Transverse colon (tissue), 4 donors: ENCODE results near the gene TTYH3. TPM values are rescaled to one million over a fixed set of nuclear protein-coding genes. Genes with fewer than 3 reads are reported as not detected.

ENCODE experiments used
- DNase-seq: peaks from one replicate; pipeline ENCODE4 v3.0.0-alpha.2; 2019
- H3K27ac ChIP-seq, 4 donors: fragments of 200-600 bp; sonication (generic); 2 replicates each; pipeline ENCODE4 v1.5.1; 2016 to 2018; ENCODE audit warnings: inconsistent platforms in 4 of 4
- H3K27me3 ChIP-seq: fragments of 200-600 bp; sonication (generic); 2 replicates; pipeline ENCODE4 v1.5.1; 2017; ENCODE audit warnings: inconsistent platforms
- H3K36me3 ChIP-seq, 4 donors: fragments of 200-600 bp; sonication (generic); 2 replicates each; pipeline ENCODE4 v1.5.1; 2017 to 2019; ENCODE audit warnings: inconsistent platforms in 4 of 4
- H3K4me1 ChIP-seq, 4 donors: fragments of 200-600 bp; sonication (generic); 2 replicates each; pipeline ENCODE4 v1.5.1; 2017 to 2020; ENCODE audit warnings: inconsistent platforms in 4 of 4
- H3K4me3 ChIP-seq, 4 donors: fragments of 200-600 bp; sonication (generic); 1 replicate in 1 of 4; 2 replicates in 3 of 4; pipeline versions ENCODE4 v1.5.1 to v1.6.1; 2017 to 2019; ENCODE audit warnings: inconsistent platforms in 4 of 4
- H3K9me3 ChIP-seq, 2 donors: fragments of 200-600 bp; sonication (generic); 2 replicates each; pipeline ENCODE4 v1.5.1; 2017 to 2019; ENCODE audit warnings: inconsistent platforms in 2 of 2
- CTCF ChIP-seq, 5 experiments: fragments of 200-600 bp in 3 of 5; fragments of 450-650 bp in 2 of 5; sonication (generic) in 3 of 5; IDR thresholded peaks; 1 replicate in 2 of 5; 2 replicates in 3 of 5; pipeline ENCODE4 v1.5.1; 2016 to 2017; ENCODE audit warnings: antibody characterized with exemption in 5 of 5, inconsistent platforms in 3 of 5, mild to moderate bottlenecking in 2 of 5, moderate library complexity in 1 of 5
- EP300 ChIP-seq: sonication (generic); formaldehyde crosslinking; IDR thresholded peaks from one replicate; pipeline ENCODE4 v1.6.1; 2017; ENCODE audit warnings: antibody characterized with exemption, low read depth
- POLR2A ChIP-seq: fragments of 450-650 bp; IDR thresholded peaks from one replicate; pipeline ENCODE4 v1.6.1; 2016; ENCODE audit warnings: antibody characterized with exemption, mild to moderate bottlenecking, moderate library complexity
- POLR2AphosphoS5 ChIP-seq, 3 donors: sonication (generic); formaldehyde crosslinking; IDR thresholded peaks; one replicate each; pipeline ENCODE4 v1.6.1; 2016; ENCODE audit warnings: antibody characterized with exemption in 3 of 3
- WGBS, 2 donors: methylation state at CpG; one replicate each; pipeline ENCODE4 v1.1.5; 2018; ENCODE audit warnings: low coverage in 1 of 2; 5-methylcytosine and 5-hydroxymethylcytosine counted together
- in situ Hi-C, 4 donors: fragments of 200-750 bp; cut with MboI; loops; one replicate each; pipeline versions ENCODE4 v1.15.0 to v1.15.1; 2017; ENCODE audit warnings: low sequenced_read_pairs in 3 of 4, low pct_ligation_motif_present in 1 of 4, low pct_unique_long_range_greater_than_20kb in 1 of 4
- intact Hi-C: fragments of 100-400 bp; cut with DNase I; formaldehyde crosslinking; loops from one replicate; pipeline ENCODE4 v1.15.1; 2023; ENCODE audit warnings: low total_unique reads
- total RNA-seq, 4 donors: library from RNA; depleted of rRNA; stranded (reverse); fragments of >200 nt; gene quantifications; one replicate each; pipeline ENCODE4 v1.1.0, GENCODE V29; 2016

The TTYH3 gene
- total RNA-seq, 4 donors from 2014 or later = 11.2 to 43.6 (median 23.0) TPM

- H3K4me1 ChIP-seq = no peaks in the 10 kb centered on the region
- 87% methylated on average over 24 of the region's 27 CpGs; no CpG with 5 or more reads in 1 of the 2 donors for WGBS, 2 donors
- H3K4me3 ChIP-seq = no peak overlapping the region
- H3K27me3 ChIP-seq = no peaks in the 10 kb centered on the region
- peaks cover 0 to 30% (median 13%) of the 10 kb centered on the region in 4 donors for H3K36me3 ChIP-seq
- TF ChIP-seq POLR2A = no peak
- no peak for TF ChIP-seq POLR2AphosphoS5 (IDR thresholded peaks at IDR 0.05)
- TF ChIP-seq EP300 = no peak
- no peak for TF ChIP-seq CTCF (IDR thresholded peaks at IDR 0.05)
- H3K9me3 ChIP-seq = no peaks in the 10 kb centered on the region
- DNase-seq = no peak
- in situ Hi-C loops = no loop called here
- intact Hi-C loops = no loop called here
- H3K27ac ChIP-seq = no peak overlapping the region
These were observed 36.4 kb upstream of the TTYH3 start for GRCh38 chr7:2595258-2595860.

GRCh38 chr7:2596464-2597272 is 35.1 kb upstream of the TTYH3 start:
- no peak for DNase-seq
- WGBS, 2 donors = 90 to 93% methylated on average over 7 to 22 of the region's 22 CpGs
- TF ChIP-seq POLR2A (no peak), EP300 (no peak), POLR2AphosphoS5 (IDR thresholded peaks at IDR 0.05) (no peak), CTCF (IDR thresholded peaks at IDR 0.05) (no peak)
- H3K9me3 ChIP-seq = no peaks in the 10 kb centered on the region
- no peaks in the 10 kb centered on the region for H3K4me1 ChIP-seq
- no peak overlapping the region for H3K4me3 ChIP-seq
- H3K27ac ChIP-seq = no peak overlapping the region
- peaks cover 0 to 30% (median 13%) of the 10 kb centered on the region in 4 donors for H3K36me3 ChIP-seq
- in situ Hi-C loops = no loop called here
- H3K27me3 ChIP-seq = no peaks in the 10 kb centered on the region
- intact Hi-C loops = no loop called here

- H3K36me3 ChIP-seq = peaks cover 0 to 26% (median 13%) of the 10 kb centered on the region in 4 donors
- in situ Hi-C loops = no loop called here
These were observed 34.5 kb upstream of the TTYH3 start for GRCh38 chr7:2597273-2597640.

More at GRCh38 chr7:2597273-2597640, 34.5 kb upstream of the TTYH3 start:
- H3K9me3 ChIP-seq = no peaks in the 10 kb centered on the region
- no peak for DNase-seq
- no peak overlapping the region for H3K4me3 ChIP-seq
- no peaks in the 10 kb centered on the region for H3K4me1 ChIP-seq
- TF ChIP-seq EP300 (no peak), CTCF (IDR thresholded peaks at IDR 0.05) (no peak), POLR2A (no peak), POLR2AphosphoS5 (IDR thresholded peaks at IDR 0.05) (no peak)
- no peaks in the 10 kb centered on the region for H3K27me3 ChIP-seq
- intact Hi-C loops = no loop called here
- WGBS, 2 donors = 90% methylated on average over 4 to 13 of the region's 13 CpGs
- H3K27ac ChIP-seq = no peak overlapping the region
